Cardiac fibroblast (primary cell): ENCODE data around the gene HDAC9.

Source experiments
- DNase-seq, 2 donors: peaks; one replicate each; pipeline versions ENCODE4 v3.0.0 to v3.0.0-alpha.2; 2010; ENCODE audit warnings: low read depth in 2 of 2
- H3K4me3 ChIP-seq, 2 donors: replicated peaks in 1 of 2; 1 replicate in 1 of 2; 2 replicates in 1 of 2; pipeline ENCODE4 v1.5.1; 2011; ENCODE audit warnings: low read depth in 2 of 2, low read length in 2 of 2, mild to moderate bottlenecking in 2 of 2, moderate library complexity in 1 of 2
- TF ChIP-seq, protein P1 (sequence below): IDR thresholded peaks from one replicate; pipeline ENCODE4 v1.5.1; 2011; ENCODE audit warnings: low read depth, mild to moderate bottlenecking, low read length, inconsistent platforms

The HDAC9 gene

DNA sequence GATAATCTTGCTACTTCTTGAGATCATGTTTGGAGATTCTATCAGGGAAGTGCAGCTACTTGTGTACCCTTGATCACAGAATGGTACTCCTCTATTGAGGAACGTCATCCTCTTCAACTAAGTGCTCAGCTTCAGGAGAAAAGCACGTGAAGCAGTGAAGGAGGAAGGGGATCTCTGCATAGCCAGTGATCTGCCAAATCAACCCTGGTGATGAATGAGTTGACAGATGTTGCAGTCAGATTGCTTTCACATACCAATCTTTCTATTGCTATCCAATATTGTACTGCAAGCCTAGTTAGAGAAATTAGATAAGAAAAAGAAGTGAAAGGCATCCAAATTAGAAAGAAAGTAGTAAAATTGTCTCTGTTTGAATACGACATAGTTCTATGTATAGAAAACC lies 312.5 kb downstream of the HDAC9 start:
- TF ChIP-seq, protein P1, sequence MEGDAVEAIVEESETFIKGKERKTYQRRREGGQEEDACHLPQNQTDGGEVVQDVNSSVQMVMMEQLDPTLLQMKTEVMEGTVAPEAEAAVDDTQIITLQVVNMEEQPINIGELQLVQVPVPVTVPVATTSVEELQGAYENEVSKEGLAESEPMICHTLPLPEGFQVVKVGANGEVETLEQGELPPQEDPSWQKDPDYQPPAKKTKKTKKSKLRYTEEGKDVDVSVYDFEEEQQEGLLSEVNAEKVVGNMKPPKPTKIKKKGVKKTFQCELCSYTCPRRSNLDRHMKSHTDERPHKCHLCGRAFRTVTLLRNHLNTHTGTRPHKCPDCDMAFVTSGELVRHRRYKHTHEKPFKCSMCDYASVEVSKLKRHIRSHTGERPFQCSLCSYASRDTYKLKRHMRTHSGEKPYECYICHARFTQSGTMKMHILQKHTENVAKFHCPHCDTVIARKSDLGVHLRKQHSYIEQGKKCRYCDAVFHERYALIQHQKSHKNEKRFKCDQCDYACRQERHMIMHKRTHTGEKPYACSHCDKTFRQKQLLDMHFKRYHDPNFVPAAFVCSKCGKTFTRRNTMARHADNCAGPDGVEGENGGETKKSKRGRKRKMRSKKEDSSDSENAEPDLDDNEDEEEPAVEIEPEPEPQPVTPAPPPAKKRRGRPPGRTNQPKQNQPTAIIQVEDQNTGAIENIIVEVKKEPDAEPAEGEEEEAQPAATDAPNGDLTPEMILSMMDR, result no peak
- no peak for DNase-seq
- H3K4me3 ChIP-seq, result no peak overlapping the region

DNA sequence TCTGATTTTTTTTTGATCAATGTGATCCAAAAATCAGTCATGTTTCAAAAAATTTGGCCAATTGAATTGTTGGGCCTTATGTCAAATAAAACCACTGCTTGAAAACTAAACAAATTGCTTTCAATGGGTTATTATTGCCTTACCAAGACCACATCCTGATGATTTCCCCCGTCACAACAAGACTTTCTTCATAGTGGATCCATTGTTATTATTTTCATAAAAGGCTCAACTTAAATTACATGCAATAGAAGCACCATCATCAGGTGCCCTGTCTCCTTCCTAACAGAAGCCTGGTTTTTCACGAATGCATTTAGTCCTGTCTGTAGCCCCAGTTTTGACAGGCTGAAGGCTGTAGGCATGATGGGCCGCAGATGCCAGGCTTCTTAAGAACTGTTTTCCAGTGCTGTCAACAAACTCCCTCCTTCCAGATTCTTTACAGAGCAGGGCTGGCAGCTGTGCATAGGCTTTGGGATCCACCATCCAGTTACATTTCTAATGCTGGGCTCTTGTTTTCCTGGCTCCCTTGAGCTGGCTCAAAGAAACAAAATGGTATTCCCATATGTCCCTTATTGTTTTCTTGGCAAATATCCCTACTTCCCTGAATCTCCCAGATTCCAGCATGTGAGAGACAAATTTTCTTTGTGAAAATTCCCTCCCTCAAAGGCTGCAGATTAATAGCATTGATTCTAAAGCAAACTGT lies 319.9 kb downstream of the HDAC9 start:
- TF ChIP-seq, protein P1, result no peak
- DNase-seq, result no peak

DNA sequence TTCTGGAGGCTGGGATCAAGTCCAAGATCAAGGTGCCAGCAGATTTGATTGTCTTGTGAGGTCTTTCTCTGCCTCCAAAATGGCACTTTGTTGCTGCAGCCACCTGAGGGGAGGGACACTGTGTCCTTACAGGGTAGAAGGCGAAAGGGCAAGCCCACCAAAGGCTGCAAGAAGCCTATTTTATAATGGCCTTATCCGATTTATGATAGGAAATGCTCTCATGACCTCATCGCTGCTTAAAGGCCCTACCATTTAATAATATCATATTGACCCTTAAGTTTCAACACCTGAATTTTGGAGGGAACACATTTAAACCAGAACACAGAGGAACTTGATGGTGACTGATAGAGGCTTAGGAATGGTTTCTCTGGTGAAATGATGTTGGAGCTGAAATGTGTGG lies 325.4 kb downstream of the HDAC9 start:
- DNase-seq, result no peak
- TF ChIP-seq, protein P1, result no peak

More for the DNA sequence above, 319.9 kb downstream of the HDAC9 start:
- H3K4me3 ChIP-seq, result no peak overlapping the region

DNA sequence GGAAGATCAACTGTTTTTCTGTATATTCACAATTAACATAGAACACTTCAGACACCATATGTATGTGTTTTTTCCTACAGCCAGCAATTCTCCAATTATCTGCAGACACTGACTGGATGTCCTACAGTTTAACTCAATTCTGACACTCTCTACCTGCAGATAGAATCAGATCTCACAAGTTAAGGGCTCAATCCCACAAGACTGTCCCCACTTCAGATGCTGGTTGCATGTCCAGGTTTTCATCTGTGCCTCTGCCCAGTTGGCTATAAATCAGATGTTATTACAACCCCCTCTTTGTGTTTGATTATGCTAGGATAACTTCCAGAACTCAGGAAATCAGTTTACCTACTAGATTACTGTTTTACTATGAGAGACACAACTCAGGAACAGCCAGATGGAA lies 326.0 kb downstream of the HDAC9 start:
- no peak overlapping the region for H3K4me3 ChIP-seq
- DNase-seq, result no peak
- TF ChIP-seq, protein P1, result no peak

More for the DNA sequence above, 325.4 kb downstream of the HDAC9 start:
- H3K4me3 ChIP-seq, result no peak overlapping the region

DNA sequence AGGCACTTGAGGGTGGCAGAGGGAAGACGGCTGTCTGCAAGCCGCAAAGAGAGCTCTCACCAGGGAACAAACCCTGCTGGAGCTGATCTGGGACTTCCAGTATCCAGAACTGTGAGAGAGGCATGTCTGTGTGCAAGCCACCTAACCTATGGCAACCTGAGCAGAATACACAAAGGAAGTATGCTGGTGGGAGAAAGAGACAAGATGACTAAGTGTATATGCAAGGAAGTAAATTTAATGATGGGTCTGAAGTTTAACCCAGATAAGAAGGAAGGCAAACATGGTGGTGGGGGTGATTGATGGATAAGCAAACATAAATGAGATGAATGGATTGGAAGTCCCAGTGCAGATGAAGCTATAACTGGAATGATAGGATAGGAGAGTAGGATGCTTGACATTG lies 328.6 kb downstream of the HDAC9 start:
- TF ChIP-seq, protein P1, result no peak
- no peak overlapping the region for H3K4me3 ChIP-seq
- DNase-seq, result no peak

DNA sequence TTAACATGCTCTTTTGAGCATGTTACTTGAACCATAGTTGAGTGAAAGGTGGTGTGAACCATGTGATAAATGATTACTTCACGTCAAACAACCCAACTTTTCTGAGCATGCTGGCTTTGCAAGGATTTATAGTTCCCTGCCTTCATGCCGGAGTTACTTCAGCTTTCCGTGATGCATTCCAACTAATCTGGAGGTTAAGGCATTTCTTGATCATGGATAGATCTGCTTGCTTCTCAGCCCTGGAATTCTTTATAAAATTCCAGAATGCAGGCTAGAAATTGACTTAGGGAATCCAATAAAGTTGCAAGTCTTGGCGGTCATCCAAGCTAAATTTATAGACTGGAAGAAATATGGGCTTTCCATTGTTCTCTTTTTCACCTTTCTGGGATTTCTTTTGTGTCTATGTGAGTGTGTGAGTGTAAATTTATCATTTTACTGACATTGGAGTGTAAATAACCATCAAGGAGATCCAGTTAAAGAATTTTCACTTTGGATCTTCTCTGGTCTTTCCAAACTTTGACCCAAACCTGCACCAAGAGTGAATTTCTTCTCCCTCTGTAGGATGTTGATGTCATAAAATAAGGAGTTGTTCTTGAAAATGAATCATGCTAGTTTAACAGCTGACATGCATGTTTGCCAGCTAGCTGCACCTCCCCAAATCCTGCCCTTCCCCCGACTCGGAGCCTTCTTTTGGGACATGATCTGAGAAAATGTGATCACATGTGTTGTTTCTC lies 332.9 kb downstream of the HDAC9 start:
- TF ChIP-seq, protein P1, result no peak
- no peak overlapping the region for H3K4me3 ChIP-seq
- DNase-seq, result no peak
